Stimulated activated CD4-positive, alpha-beta T cell treated with anti-CD3 and anti-CD28 coated beads, Interleukin-2, amount 100 ng/mL, for 48 hours (primary cell): ENCODE results near the gene DHRS3.
"Not testable (repeated sequence)": the region's sequence is repeated elsewhere in the genome, so short reads cannot be mapped to it uniquely, and the experiment has no call there.

Experiments
- DNase-seq, 2 donors: peaks; one replicate each; pipeline ENCODE4 v3.0.0-alpha.2; 2020

The DHRS3 gene

DNA sequence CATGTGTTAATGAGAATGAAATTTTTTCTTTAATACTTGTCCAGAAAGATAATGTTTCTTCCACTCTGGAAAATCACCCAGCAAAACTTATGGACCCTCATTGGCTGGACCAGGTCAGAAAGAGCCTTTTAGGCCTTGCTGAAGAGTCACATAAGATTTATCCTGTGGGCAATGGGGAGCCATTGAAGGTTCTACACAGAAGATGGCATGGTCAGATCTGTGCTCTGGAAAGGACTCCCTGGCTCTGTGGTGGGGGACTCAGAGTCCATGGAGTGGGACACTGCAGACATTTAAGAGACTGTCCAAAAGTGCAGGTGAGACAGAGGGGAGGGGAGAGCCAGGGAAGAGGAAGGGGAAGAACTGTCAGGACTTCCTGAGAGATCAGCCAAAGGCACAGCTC lies 66.4 kb downstream of the DHRS3 start:
- no peak for DNase-seq

DNA sequence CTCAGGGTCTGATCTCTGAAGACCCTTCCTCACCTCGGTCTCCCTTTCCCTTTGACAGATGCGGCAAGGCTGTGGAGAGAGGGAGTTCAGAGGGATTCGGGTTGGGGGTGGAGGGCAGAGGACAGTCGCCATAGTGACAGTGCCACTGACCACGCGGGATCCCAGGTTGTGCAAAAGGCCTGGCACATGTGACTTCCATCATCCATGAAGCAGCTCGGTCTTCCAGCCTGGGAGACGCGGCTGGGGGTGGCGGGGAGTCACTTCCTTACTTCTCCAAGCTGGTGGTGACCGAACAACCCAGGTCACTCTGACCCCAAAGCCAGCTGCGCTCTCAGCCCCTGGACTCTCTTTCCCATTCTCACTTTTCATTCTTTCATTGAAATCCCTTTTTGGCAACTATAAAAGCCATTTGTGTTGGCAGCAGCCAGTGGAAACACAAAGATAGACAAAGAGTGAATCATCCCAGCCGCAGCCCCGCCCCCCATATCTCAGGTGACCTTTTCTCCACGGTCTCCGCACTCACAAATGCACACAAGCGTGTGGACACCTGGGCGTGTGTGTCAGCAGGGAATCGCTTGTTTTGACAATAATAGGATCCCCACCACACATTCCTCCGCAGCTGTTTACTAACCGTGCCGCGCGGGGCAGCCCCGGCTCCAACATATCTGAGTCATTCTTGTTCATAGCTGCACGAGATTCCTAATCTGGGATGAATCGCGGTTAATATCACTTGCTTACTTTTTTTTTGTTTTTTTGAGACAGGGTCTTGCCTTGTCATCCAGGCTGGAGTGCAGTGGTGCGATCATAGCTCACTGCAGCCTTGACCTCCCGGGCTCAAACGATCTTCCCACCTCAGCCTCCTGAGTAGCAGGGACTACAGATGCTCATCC lies 68.3 kb downstream of the DHRS3 start:
- no peak for DNase-seq

DNA sequence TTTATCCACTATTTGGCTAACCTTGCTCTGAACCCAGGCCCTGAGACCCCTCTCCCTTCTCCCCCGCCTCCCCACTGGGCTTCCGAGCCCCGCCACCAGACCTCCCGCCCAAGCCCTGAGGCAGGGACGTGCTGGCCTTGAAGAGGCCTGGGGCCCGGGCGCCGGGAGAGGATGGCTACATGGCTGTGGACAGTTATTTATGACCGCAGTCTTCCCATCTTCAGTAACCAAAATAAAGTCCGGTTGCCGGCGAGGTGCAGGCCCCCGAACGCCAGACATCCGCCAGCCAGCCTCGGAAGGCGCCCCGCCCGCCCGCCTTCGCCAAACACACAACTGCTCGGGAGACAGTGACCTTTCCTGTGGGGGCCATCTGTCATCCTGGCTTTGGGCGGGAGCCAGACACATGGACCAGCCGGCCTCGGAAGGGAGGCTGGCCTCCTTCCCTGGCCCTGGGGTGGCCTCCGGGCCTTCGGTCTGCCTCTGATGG lies 69.0 kb downstream of the DHRS3 start:
- no peak for DNase-seq

DNA sequence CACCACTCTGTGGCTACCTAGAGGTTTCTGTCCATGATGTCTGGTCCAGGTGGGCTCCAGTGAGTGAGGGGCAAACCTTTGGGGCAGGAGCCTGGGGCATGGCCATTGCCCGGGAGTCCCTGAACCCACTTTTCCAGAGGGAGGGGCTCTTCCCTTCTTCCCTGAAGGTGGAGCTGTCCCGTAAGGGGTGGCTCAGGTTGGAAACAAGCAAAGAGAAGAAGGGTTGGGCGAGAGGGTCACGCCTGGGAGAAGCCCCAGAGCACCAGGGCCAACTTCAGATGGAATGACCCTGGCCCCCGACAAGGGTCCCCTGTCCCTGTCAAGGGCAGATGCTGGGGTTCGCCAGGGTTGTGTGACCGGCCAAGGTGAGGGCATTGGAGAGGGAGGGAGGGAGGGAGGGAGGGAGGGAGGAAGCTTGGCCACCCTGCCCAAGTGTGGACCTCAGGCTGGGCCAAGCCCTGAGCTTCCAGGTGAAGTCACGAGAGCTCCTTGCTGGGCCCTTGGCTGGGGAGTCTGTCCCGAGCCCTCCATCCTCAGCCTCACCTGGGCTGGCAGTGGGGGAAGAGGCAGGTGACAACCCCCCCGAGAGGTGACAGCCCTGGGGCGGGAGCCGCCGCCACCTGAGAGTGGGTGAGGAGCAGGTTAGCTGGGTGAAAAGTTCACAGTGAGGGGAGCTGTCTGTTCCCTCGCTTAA lies 69.6 kb downstream of the DHRS3 start:
- no peak for DNase-seq

DNA sequence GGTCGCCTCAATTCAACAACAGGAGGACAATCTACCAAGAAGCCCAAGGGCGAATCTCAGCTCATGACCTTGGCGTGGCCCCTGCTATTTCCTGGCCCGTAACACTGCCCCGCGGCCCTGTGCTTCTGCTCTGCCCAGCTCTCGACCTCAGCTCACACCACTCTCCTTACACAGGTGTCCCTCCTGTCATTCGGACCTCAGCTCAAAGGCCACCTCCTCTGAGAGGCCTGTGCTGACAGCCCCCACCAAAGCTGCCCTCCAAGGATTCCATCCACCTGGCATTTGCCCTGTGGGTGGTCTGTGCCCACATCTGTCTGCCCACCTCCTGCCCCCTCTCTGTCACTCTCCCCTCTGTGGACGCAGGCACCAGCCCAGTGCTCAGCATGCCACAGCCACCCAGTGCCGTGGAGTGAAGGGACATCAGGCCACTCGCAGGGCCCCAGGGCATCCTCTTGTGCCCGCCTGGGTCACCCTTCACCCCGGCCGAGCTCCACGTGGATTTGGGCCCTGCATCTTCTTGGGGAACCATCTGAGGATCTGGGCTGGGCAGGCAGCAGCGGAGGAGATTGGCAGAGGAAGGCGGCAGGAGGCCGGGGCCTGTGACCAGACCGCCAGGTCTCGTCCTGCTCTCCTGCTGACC lies 70.3 kb downstream of the DHRS3 start:
- no peak for DNase-seq

DNA sequence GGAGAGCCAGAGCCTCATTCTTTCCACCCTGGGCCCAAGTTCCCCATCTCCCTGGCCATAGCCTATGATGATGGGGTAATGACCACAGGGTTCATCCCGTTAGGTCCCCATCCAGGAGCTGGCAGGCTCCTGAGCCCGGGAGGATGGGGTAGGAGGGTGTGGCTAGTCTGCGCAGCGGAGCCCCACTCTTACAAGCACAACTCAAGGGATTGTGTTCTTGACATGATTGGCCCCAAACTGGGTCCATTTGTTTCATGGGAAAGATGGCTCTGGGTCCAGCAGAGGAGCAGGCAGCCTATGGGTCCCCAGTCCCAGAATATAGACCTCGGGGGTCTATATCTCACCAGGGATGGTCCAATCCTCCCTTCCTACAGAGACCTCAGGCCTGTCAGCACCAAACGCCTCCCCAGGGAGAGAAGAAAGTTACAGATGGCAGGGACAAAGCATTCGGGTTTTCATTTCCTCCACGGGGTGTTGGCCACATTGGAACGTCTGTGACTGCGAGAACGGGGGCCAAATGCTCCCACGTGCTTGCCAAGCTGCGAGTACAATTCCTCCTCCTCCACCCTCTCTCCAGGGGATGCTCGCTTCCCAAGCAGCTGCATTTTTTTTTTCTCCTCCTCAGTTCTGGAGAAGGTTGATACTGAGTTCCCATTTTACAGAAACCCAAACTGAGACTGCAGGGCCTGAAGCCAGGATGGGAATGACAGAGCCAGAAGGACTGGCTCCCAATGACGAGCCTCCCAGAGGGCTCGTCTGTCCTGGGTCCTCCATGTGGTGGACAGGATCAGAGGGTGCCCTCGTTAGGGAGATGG lies 71.0 kb downstream of the DHRS3 start:
- DNase-seq, result no peak

DNA sequence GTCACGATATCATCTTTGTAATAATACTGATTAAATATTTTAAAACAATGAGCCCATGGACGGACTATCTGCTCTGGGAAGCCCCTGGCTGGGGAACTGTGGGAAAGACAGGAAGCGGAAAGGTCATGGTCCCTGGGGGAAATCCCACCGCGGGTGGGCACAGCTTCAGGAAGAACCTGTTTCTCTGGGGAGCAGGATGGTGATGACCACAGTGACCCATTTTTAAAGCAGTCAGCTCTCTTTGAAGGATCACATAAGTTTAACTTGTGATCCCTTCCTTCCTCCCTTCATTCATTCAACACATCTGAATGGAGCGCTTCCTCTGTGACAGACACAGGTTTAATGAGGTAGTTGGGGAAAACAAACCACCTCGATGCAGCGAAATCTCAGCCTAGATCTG lies 73.0 kb downstream of the DHRS3 start:
- no peak for DNase-seq

DNA sequence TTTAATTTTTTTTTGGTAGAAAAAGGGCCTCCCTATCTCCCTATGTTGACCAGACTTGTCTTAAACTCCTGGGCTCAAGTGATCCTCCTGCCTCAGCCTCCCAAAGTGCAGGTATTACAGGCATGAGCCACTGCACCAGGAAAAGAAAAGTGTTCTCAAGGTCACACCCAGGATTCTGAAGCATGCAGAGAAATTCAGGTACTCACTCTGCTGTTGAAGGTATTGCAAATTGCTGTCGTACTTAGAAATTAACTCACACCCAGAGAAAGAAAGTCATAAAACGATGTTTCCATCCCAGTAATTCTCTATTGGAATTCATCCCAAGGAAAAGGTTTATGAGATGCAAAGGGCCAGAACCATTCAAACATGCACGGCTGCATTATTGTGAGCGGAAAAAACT lies 73.7 kb downstream of the DHRS3 start:
- no peak for DNase-seq

DNA sequence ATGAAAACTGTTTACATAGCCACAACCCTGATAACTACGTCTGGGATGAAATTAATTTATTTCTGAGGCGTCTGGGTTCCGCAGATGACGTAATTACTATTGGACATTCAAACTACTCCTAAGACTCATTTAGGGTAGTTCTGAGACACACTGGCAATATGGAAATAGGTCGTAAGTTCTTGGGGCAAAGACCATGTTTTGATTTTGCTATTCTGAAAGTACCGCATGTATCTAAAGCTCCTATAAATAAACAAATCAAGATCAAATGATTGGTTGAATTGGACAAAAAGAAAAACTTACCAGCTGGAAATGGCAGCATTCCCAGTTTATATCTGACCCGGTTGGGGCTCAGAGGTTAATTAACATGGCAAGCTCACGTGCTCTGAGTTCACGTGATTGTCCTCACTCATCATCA lies 74.3 kb downstream of the DHRS3 start:
- DNase-seq, result no peak

DNA sequence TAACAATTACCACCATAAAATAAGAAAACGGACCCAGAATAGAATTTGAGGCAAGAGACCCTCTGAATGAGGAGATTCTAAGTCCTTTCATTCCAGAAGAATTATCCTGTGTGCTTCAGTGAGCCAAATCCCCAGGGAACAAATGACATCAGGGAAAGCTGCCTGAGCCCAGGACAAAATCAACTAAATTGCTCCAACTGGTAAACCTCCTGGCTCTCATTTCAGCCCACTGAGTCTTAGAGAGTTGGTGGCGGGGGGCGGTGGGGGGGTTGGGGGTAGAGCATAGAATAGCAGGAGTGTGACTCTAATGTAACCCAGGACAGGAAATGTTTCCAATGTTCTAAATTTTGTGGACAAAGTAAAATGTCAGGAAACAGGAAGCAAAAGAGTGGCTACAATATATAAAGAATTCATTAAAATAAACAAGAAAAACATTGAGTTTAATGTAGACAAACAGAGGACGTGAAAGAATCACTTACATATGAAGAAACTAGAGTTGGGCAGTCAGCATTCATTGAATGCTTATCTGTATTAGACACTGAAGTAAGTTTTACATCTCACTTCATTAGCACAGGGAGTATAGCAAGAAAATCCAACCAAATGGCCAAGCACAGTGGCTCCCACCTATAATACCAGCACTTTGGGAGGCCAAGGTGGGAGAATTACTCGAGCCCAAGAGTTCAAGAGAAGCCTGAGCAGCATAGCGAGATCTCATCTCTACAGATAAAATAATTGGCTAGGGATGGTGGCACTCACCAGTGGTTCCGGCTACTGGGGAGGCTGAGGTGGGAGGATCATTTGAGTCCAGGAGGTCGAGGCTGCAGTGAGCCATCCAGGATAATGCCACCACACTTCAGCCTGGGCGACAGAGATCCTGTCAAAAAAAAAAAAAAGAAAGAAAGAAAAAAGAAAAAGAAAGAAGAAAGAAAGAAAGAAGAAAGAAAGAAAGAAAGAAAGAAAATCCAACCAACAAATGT lies 75.1 kb downstream of the DHRS3 start:
- DNase-seq, result no peak

DNA sequence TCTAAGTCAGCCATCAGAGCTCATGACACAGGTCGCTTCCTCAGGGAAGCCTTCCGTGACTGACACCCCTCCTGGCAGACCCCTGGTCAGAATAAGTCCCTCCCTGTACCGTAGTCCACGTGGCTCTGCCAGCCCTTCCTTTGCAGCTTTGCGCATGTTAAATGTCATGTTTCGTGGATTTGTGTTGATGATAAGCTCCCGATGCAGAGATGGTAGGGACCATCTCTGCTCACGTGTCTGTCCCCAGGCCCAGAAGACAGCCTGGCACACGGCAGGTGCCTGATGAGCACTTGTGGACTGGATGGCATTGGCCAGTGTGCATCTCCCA lies 75.9 kb downstream of the DHRS3 start:
- DNase-seq, result no peak

DNA sequence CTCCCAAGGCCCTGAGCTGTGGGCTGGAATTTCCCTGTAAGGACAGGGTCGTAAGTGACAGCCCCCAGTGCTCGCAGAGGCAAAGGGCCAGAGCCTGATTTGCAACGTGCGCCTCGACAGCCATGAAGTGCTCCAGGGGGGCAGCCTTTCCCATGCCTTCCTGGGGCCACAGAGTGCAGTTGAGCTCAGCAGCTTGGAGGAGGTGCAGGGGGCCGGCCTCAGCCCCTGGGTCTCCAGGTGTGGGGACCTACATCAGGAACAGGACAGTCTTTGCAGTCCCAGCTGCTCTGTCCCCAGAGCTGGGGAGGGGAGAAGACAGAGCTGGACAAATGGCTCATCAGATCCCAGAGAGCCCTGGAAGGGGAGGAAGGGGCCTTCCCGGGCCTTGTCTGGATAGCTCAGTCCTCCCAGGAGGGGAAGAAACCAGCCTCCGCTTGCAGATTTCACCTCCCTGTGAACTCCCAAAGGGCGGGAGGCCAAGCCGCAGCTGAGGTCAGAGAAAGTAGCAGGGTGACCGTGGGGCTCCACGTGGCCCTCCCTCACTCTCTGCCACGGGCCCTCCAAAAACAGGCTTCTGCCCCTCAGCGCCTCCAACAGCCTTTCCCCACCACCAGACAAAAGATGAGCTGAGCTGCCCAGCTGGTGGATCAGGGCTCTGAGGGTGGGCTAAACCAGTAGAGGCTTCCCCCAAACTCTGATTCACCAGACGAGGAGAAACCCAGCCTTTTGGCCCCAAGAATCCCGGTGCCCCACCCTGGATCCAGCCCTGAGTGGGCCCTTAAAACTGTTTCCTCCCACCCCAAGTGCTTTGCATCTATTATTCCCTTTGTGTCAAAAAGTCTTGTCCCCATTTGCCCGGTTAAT lies 76.5 kb downstream of the DHRS3 start:
- DNase-seq, result no peak

DNA sequence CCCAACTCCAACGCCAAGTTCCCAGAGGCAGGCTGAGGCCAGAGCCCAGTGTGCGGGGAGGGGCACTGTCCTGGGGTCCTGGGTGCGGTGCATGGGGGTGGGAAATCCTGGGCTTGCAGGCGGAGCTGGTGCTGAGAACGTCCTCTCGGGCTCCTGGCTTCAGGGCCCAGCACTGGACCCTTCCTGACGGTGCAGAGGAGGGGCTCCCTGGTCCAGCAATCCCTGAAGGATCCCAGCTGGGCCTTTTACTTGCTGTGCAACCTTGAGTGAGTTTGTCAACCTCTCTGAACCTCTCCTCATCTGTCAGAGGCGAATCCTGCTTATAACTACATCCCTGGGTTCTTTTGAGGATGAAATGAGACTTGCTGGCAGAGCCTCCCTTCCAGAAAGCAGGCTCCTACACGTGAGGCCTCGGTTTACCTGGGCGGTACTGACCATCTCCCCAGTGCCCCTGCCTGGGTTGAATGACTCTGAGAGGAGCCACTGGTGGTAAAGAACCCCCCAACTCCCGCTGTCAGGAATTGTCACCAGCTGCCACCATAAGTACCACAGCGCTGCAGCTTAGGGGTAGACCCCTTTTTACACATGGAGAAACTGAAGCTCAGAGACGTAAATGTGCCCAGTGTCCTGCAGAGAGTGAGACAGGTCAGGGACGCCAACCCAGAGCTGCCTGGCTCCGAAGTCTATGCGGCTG lies 77.3 kb downstream of the DHRS3 start:
- no peak for DNase-seq

DNA sequence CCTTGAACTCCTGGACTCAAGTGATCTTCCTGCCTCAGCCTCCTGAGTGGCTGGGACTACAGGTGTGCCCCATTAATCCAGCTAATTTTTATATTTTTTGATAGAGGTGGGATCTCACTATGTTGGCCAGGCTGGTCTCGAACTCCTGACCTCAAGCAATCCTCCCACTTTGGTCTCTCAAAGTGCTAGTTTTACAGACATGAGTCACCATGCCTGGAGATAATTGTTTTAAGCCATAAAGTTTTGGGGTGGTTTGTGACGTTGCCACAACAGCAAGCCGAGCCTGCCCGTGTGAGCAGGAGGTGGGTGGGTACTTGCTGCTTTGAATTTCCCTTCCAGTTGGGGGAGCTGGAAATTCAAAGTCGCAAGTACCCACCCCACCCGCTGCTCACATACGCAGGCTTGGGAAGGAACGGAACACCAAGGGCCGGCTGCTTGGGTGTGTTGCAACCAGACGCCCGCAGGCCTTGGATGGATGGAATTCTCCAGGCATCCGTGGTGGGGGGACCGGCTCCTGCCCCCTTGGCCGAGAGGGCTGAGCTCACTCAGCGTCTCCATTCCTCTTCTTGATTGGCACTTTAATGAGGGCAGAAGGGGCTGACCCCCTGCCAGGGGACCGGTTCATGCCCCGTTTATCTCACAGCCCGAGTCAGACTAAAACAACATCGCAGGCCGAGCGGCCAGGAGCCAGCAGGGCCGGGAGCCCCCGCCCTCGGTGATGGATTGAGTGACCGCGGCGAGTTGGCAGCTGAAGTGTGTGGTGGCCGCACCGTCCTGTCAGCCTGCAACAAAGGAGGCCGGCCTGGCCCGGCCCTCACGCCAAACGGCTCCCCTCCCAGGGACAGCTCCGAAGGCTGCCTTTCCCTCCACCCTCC lies 78.1 kb downstream of the DHRS3 start:
- DNase-seq, result no peak

DNA sequence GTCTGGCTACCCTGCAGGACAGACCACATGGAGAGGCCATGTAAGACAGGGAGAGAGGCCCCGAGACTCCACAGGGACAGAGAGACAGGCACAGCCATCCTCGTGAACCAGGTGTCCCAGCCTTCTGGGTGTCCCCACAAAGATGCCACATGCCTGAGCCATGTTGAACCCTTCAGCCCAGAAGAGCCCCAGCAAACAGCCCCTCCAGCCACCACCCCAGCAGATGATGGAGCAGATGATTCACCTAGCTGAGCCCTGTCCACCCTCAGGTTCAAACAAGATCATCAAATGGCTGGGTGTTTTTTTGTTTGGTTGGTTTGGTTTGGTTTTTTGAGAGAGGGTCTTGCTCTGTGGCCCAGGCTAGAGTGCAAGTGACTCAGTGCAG lies 78.7 kb downstream of the DHRS3 start:
- DNase-seq, result no peak

DNA sequence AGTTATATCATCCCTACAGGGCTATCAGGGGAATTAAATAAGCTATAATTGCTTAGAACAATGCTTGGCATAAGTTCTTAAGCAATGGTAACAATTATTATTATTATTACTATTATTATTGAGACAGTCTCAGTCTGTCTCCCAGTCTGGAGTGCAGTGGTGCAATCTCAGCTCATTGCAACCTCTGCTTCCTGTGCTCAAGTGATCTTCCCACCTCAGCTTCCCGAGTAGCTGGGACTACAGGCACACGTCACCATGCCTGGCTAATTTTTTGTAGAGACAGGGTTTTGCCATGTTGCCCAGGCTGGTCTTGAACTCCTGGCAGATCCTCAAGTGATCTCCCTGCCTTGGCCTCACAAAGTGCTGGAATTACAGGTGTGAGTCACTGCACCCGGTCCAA lies 79.5 kb downstream of the DHRS3 start:
- DNase-seq, result not testable (repeated sequence)

DNA sequence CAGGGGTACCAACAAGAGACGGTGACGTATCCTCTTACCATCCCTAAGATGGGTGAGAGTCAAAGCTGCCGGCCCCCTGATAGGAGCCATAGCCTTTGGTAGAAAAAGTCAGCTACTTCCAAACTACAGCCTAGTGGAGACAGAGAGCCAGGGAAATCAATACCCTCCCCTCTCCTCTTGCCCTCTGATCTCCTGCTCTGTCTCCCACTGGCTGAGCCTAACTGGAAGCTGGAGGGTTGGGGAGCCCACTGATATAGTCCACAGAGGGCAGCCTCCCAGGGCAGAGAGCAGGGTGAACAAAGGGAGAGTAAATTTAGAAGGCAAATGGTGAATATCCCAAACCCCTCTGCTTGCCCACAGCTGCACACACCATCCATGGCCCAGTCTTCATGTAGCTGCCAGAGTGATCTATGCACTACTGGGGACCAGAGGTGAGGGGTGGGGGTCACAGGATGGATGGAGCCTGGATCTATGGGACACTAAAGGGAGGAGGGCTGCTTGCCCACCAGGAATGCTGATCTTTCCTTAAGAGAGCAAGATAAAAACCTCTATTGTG lies 80.0 kb downstream of the DHRS3 start:
- DNase-seq, result no peak

DNA sequence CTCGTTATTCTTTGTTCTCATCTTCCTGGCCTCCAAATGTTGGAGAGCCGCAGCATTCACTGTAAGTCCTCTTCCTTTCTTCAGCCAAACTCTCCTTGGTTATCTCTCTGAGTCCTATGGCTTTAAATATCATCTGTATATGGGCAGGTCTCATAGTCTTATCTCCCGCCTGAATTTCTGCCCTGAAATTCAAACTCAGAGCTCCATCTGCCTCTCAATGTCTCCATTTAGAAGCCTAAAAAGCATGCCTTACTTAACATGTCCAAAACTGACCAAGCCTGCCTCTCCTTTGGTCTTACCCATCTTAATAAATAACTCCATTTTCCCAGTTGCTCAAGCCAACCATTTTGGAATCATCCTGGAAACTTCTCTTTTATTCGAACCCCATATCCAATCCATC lies 80.7 kb downstream of the DHRS3 start:
- DNase-seq, result no peak
